GM10248 (cell line): ENCODE measurements around the gene GMDS.

Experiments
- CTCF ChIA-PET: fragments of 300-600 bp; sonication (Branson Sonifier 250); formaldehyde crosslinking; extraction: SDS; loops from one replicate; lab custom pipeline; 2021; ENCODE audit warnings: antibody characterized with exemption; lab: Yijun Ruan, JAX
- POLR2A ChIA-PET: fragments of 350-650 bp; sonication (Branson Sonifier 250); formaldehyde crosslinking; extraction: SDS; loops from one replicate; lab custom pipeline; 2020; ENCODE audit warnings: antibody characterized with exemption; lab: Yijun Ruan, JAX
- DNase-seq: peaks from one replicate; pipeline ENCODE4 v3.0.0; 2012; ENCODE audit errors: extremely low spot score
- TF ChIP-seq, protein P1 (sequence below): IDR thresholded peaks from 2 replicates; pipeline ENCODE4 v1.5.1; 2012; ENCODE audit warnings: mild to moderate bottlenecking, low read depth; ENCODE audit errors: extremely low read depth, missing control alignments, control extremely low read depth

GMDS gene

DNA sequence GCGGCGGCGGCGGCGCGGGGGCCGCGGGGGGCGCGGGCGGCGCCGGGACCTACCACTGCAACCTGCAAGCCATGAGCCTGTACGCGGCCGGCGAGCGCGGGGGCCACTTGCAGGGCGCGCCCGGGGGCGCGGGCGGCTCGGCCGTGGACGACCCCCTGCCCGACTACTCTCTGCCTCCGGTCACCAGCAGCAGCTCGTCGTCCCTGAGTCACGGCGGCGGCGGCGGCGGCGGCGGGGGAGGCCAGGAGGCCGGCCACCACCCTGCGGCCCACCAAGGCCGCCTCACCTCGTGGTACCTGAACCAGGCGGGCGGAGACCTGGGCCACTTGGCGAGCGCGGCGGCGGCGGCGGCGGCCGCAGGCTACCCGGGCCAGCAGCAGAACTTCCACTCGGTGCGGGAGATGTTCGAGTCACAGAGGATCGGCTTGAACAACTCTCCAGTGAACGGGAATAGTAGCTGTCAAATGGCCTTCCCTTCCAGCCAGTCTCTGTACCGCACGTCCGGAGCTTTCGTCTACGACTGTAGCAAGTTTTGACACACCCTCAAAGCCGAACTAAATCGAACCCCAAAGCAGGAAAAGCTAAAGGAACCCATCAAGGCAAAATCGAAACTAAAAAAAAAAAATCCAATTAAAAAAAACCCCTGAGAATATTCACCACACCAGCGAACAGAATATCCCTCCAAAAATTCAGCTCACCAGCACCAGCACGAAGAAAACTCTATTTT is 633.7 kb downstream of the GMDS start:
- ChIA-PET POLR2A (no interaction called here), CTCF (interaction anchor here (0.9 to 2.2 kb wide), 4 partner anchors 13 to 597 kb away, joined by 3 to 5 read pairs (median 3); no protein-coding TSS in a partner anchor)
- no peak for DNase-seq
- TF ChIP-seq, protein P1, sequence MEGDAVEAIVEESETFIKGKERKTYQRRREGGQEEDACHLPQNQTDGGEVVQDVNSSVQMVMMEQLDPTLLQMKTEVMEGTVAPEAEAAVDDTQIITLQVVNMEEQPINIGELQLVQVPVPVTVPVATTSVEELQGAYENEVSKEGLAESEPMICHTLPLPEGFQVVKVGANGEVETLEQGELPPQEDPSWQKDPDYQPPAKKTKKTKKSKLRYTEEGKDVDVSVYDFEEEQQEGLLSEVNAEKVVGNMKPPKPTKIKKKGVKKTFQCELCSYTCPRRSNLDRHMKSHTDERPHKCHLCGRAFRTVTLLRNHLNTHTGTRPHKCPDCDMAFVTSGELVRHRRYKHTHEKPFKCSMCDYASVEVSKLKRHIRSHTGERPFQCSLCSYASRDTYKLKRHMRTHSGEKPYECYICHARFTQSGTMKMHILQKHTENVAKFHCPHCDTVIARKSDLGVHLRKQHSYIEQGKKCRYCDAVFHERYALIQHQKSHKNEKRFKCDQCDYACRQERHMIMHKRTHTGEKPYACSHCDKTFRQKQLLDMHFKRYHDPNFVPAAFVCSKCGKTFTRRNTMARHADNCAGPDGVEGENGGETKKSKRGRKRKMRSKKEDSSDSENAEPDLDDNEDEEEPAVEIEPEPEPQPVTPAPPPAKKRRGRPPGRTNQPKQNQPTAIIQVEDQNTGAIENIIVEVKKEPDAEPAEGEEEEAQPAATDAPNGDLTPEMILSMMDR = no peak

DNA sequence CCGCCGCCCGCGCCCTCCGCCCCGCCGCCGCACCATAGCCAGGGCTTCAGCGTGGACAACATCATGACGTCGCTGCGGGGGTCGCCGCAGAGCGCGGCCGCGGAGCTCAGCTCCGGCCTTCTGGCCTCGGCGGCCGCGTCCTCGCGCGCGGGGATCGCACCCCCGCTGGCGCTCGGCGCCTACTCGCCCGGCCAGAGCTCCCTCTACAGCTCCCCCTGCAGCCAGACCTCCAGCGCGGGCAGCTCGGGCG is 634.2 kb downstream of the GMDS start:
- no peak for DNase-seq
- ChIA-PET POLR2A (no interaction called here), CTCF (interaction anchor here (1.2 to 2.2 kb wide), 2 partner anchors 15 to 598 kb away, joined by 3 to 5 read pairs; no protein-coding TSS in a partner anchor)
- TF ChIP-seq, protein P1 = peak; percentile 9

DNA sequence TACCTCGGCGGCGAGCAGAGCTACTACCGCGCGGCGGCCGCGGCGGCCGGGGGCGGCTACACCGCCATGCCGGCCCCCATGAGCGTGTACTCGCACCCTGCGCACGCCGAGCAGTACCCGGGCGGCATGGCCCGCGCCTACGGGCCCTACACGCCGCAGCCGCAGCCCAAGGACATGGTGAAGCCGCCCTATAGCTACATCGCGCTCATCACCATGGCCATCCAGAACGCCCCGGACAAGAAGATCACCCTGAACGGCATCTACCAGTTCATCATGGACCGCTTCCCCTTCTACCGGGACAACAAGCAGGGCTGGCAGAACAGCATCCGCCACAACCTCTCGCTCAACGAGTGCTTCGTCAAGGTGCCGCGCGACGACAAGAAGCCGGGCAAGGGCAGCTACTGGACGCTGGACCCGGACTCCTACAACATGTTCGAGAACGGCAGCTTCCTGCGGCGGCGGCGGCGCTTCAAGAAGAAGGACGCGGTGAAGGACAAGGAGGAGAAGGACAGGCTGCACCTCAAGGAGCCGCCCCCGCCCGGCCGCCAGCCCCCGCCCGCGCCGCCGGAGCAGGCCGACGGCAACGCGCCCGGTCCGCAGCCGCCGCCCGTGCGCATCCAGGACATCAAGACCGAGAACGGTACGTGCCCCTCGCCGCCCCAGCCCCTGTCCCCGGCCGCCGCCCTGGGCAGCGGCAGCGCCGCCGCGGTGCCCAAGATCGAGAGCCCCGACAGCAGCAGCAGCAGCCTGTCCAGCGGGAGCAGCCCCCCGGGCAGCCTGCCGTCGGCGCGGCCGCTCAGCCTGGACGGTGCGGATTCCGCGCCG is 634.7 kb downstream of the GMDS start:
- DNase-seq = no peak
- TF ChIP-seq, protein P1 = no peak
- CTCF ChIA-PET = interaction anchor here (0.8 to 2.2 kb wide), 5 partner anchors 14 to 741 kb away, joined by 3 to 5 read pairs (median 3); no protein-coding TSS in a partner anchor
- POLR2A ChIA-PET = interaction anchor here (0.5 kb wide), 1 partner anchor 526 kb away, joined by 4 read pairs; no protein-coding TSS in a partner anchor

DNA sequence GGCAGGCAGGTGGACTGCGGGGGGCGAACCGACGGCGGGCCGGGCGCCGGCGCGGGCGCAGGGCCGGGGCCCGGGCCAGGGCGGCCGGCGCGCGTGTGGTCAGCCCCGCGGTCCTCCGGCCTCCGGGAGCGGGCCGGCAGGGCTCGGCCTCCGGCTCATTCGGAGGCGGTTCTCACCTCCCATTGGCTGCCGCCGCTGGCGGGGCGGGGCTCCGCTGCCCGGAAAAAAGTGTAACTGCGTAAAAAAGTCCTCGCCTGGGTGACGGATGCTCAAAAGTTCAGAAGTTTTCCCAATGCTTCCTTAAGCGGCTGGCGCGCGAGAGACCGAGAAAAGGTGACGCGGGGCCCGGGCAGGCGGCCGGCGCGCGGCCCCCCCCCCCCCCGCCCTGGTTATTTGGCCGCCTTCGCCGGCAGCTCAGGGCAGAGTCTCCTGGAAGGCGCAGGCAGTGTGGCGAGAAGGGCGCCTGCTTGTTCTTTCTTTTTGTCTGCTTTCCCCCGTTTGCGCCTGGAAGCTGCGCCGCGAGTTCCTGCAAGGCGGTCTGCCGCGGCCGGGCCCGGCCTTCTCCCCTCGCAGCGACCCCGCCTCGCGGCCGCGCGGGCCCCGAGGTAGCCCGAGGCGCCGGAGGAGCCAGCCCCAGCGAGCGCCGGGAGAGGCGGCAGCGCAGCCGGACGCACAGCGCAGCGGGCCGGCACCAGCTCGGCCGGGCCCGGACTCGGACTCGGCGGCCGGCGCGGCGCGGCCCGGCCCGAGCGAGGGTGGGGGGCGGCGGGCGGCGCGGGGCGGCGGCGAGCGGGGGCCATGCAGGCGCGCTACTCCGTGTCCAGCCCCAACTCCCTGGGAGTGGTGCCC is 635.5 kb downstream of the GMDS start, which contains the start of gene FOXC1:
Gene FOXC1, plus strand, starts transcription at position 268 of the 849 bp plus-strand sequence. Its CDS starts 531 bp downstream, at position 799.
- ChIA-PET POLR2A (interaction anchor here (0.5 kb wide), 1 partner anchor 527 kb away, joined by 4 read pairs; no protein-coding TSS in a partner anchor), CTCF (interaction anchor here (0.8 to 2.2 kb wide), 4 partner anchors 13 to 741 kb away, joined by 3 to 5 read pairs (median 3); no protein-coding TSS in a partner anchor)
- TF ChIP-seq, protein P1 = no peak
- DNase-seq = peak; percentile 85

DNA sequence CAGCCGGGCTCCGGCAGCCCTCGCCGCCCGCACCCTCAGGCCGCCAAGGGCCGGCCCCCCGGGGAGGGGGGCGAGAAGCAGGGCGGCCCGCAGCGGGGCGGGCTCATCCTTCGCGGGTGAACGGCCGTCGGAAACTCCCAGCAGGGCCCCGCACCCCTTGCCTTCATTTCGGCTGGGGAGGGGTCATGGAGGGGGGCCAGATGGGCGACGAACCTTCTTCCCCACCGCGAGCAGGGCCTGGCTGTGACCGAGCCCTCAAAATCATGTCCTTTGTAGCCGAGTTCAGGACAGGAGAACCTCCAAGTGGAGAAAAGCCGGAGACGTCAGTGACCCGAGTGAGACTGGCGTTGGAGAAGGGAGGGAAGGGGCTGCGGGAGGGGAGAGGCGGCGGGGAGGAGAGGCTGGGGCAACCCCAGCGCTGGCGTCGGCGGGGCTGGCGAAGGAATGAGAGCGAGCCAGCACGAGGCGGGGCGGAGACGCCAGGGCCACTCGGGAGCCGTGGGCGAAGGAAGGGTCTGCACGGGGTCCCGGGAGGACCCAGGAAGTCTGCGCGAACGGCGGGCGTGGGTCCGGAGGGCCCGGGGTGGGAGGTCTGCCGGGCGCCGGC is 636.3 kb downstream of the GMDS start:
- POLR2A ChIA-PET = no interaction called here
- TF ChIP-seq, protein P1 = no peak
- DNase-seq = peak; percentile 26
- CTCF ChIA-PET = no interaction called here
